ENCODE measurements around the gene DNLZ.

GRCh38 chr9:136327304-136327974 lies 36.1 kb downstream of the DNLZ start, which contains the start of gene GPSM1:
- no peak for TF ChIP-seq CTCF (IDR thresholded peaks at IDR 0.05; ENCODE audit: low read depth, low read length, missing input control)
- TF ChIP-seq ATF3 (IDR thresholded peaks at IDR 0.05): no peak
- no peak for TF ChIP-seq EGR1 (IDR thresholded peaks at IDR 0.05; ENCODE audit: low read depth in 2 of 2)
- TF ChIP-seq, protein P1, sequence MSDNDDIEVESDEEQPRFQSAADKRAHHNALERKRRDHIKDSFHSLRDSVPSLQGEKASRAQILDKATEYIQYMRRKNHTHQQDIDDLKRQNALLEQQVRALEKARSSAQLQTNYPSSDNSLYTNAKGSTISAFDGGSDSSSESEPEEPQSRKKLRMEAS (IDR thresholded peaks at IDR 0.05): no peak
- TF ChIP-seq JUND (IDR thresholded peaks at IDR 0.05): no peak
- no peak for TF ChIP-seq SP1 (IDR thresholded peaks at IDR 0.05)
- TF ChIP-seq FOXA2 (IDR thresholded peaks at IDR 0.05): no peak
- no peak for TF ChIP-seq REST (IDR thresholded peaks at IDR 0.05)
- no peak for TF ChIP-seq GABPA (IDR thresholded peaks at IDR 0.05 in 1 of 2, conservative IDR thresholded peaks at IDR 0.05 in 1 of 2)
- TF ChIP-seq, protein P2, sequence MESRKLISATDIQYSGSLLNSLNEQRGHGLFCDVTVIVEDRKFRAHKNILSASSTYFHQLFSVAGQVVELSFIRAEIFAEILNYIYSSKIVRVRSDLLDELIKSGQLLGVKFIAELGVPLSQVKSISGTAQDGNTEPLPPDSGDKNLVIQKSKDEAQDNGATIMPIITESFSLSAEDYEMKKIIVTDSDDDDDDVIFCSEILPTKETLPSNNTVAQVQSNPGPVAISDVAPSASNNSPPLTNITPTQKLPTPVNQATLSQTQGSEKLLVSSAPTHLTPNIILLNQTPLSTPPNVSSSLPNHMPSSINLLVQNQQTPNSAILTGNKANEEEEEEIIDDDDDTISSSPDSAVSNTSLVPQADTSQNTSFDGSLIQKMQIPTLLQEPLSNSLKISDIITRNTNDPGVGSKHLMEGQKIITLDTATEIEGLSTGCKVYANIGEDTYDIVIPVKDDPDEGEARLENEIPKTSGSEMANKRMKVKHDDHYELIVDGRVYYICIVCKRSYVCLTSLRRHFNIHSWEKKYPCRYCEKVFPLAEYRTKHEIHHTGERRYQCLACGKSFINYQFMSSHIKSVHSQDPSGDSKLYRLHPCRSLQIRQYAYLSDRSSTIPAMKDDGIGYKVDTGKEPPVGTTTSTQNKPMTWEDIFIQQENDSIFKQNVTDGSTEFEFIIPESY (IDR thresholded peaks at IDR 0.05): no peak
- TF ChIP-seq YY1 (IDR thresholded peaks at IDR 0.05): no peak
- no peak for TF ChIP-seq RXRA (IDR thresholded peaks at IDR 0.05)
- TF ChIP-seq TAF1 (conservative IDR thresholded peaks at IDR 0.05): no peak
- no peak for TF ChIP-seq HNF4G (IDR thresholded peaks at IDR 0.05)
